ENCODE results near the gene VAV2. TPM values are rescaled to one million over a fixed set of nuclear protein-coding genes. Genes with fewer than 3 reads are reported as not detected.

VAV2 gene
- total RNA-seq, 1 experiment from 2014 or later = 28.0 TPM

DNA sequence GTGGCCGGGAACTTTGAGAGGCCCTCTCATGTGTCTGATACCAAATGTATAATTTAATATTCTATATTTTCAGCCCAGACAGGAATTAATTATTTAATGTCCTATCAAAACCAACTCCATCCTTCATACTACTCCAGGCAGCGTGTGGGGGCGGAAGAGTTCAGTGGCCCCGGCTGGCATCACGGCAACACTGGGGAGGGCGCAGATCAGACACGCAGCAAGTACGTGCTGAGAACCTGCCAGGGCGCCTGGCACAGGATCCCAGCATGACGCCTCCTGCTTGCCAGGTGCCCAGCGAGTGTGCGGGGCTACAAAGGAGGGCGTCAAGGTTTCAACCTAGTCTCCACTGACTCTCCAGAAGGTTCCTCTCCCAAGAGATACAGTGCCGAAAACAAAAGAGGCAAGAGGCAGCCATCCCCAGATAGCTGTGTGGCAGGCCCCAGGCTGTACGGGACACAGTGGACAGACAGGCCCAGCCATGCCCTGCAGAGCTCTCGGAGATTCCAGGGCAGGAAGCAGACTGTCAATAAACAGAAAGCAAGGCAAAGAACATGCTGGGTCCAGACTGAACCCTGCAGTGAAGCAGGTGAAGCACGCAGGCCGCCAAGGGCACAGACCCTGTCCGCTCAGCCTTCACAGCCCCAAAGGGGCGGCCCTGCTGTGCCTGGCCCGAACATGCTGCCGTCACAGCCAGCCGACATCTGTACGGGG is 110.3 kb downstream of the VAV2 start:
- Histone ChIP-seq H3K9me3 (replicated peaks) (no peaks in the 10 kb centered on the region), H3K4me3 (no peak overlapping the region), H3K36me3 (no peaks in the 10 kb centered on the region), H3K27me3 (no peaks in the 10 kb centered on the region), H3K4me1 (peaks cover 40% of the 10 kb centered on the region), H3K27ac (peak overlapping the region; percentile 43)
- no peak for DNase-seq

DNA sequence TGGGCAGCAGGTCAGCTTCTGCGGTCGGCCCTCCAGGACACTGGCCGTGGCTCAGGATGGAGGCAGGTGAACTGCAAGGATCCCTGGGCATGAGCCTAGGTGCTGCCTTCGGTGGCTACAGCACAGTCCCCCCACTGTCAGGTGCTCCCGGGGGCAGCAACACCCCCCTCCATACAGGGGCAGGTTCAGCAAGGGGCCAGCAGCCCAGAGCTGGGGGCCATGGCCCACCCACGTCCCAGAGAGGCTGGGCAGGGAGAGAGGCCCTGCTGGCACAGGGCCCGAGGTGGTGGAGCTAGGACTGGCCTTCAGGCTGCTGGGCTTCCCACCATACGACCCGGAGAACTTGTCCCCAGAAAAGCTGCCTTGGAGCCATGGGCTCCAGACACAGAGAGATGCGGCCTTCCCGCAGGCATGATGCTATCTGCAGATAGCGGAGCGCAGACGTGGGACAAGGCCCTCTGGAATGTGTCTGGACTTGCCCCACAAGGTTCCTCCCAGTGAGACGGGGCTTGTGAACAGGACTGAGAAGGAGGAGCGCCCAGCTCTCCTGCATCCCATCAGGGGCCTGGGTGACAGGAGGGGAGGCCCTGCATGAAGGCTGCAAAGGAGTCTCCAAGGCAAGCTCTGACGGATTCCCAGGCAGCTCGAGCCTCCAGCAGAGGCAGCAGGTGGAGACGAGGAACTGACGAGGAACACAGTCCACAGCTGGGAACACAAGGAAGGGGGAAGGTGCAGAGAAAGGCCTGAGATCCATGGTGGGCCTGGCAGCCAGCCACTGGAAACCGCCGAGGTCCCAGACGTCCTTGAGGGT is 111.1 kb downstream of the VAV2 start:
- peaks cover 34% of the 10 kb centered on the region for H3K4me1 ChIP-seq
- DNase-seq = peak; percentile 76 to 81
- H3K9me3 ChIP-seq (replicated peaks) = no peaks in the 10 kb centered on the region
- H3K27me3 ChIP-seq = no peaks in the 10 kb centered on the region
- no peak overlapping the region for H3K4me3 ChIP-seq
- no peaks in the 10 kb centered on the region for H3K36me3 ChIP-seq
- H3K27ac ChIP-seq = peak overlapping the region; percentile 43; the same call in 1 of the 2 replicates

DNA sequence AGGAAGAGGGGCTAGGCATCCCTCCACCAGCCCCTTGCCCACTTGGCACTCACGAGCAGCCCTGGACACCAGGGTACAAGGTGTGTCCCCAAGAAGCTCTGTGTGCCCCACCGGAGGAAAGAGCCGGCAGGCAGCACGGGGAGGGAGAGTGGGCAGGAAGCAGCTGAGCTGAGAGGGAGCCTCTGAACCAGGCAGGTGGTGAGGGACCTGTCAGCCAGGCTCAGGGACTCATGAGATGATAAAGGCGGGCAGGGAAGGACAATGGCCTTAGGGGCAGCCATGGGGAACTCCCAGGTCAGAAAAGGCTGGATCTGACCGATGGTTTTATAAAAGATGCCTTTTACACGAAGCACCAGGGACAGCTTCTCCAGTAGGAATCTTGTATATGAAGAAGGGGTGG is 112.0 kb downstream of the VAV2 start:
- DNase-seq = no peak
- no peaks in the 10 kb centered on the region for H3K27me3 ChIP-seq
- peaks cover 38% of the 10 kb centered on the region for H3K4me1 ChIP-seq
- no peaks in the 10 kb centered on the region for H3K36me3 ChIP-seq
- no peak overlapping the region for H3K4me3 ChIP-seq
- no peak overlapping the region for H3K27ac ChIP-seq
- H3K9me3 ChIP-seq (replicated peaks) = no peaks in the 10 kb centered on the region

DNA sequence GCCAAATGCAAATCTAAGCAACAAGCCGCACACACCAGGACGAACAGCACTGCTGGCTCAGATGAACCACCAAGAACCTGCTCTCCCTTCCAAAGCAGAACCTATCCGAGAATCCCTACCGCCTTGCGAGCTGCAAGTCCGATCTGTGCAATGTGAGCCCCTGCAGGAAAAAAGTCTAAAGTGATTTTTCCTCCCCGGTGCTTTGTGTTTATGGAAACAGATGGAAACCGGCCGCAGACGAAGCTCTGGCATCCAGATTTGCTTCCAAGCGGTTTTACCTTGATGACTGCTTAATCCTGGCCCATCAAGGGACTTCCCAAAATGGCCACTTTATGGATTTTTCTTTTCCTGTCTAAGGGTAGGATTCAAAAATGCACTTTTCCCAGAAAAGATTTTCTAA is 112.5 kb downstream of the VAV2 start:
- Histone ChIP-seq H3K4me1 (peaks cover 44% of the 10 kb centered on the region), H3K9me3 (replicated peaks) (no peaks in the 10 kb centered on the region), H3K36me3 (no peaks in the 10 kb centered on the region), H3K4me3 (no peak overlapping the region), H3K27ac (no peak overlapping the region), H3K27me3 (no peaks in the 10 kb centered on the region)
- no peak for DNase-seq

DNA sequence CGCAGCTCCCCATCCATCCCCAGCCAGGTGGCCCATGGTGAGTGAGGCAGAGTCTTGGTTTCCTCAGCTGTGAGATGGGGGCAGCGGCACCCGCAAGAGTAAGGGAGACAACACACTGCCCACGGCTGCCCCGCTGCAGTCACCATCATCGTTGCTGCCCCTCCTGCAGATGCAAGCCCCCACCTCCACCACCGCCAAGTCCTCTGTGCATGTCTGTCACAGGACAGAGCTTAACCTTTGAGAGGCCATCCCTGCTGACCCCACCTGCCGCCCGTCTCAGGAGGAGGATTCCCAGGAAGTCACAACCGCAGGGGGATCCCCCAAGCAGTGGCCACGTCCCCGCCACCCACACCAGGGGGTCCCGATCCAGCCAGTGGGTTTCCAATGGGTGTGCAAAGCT is 113.7 kb downstream of the VAV2 start:
- peaks cover 55% of the 10 kb centered on the region for H3K4me1 ChIP-seq

DNA sequence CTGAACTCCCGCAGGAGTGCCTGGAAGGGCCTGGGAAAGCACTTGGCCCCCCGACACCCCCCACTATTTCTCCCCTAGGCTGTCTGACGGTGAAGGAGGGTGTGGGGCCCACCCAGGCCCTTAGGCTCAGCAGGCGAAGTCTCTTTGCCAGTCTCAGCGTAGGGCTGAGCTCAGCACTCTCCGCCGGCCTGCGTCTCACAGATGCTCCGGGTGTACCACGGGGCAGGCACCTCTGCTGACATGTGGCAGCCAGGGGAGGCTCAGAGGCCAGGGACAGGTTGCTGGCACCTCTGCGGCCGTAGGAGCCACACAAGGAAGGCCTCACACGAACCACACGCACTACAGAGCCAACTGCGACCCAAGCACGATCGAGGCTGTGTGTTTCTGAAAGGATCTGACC is 114.2 kb downstream of the VAV2 start:
- H3K27ac ChIP-seq = no peak overlapping the region

More for the DNA sequence above, 113.7 kb downstream of the VAV2 start:
- DNase-seq = no peak
- Histone ChIP-seq H3K27me3 (no peaks in the 10 kb centered on the region), H3K4me3 (no peak overlapping the region), H3K27ac (no peak overlapping the region), H3K36me3 (no peaks in the 10 kb centered on the region), H3K9me3 (replicated peaks) (no peaks in the 10 kb centered on the region)

DNA sequence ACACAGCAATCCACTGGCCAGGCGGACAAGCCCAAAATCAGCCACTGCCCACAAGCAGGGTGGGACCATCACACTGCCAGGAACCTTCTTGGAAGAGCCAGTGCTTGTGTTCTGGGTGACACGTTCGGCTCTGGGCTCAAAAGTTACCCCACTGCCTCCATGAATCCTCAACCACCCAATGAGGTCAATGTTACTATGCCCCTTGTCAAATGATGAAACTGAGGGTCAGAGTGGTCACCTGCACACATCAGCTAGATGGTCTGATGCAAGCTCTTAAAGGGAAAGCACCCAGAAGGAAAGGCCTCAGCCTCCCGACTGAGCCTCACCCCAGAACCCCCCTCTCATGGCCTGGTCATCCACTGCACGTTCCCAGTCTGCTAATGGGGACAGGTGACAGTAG is 114.8 kb downstream of the VAV2 start:
- Histone ChIP-seq H3K27me3 (no peaks in the 10 kb centered on the region), H3K4me3 (no peak overlapping the region), H3K36me3 (no peaks in the 10 kb centered on the region), H3K27ac (no peak overlapping the region), H3K4me1 (peaks cover 54% of the 10 kb centered on the region), H3K9me3 (replicated peaks) (no peaks in the 10 kb centered on the region)
- no peak for DNase-seq

More for the DNA sequence above, 114.2 kb downstream of the VAV2 start:
- no peaks in the 10 kb centered on the region for H3K27me3 ChIP-seq
- no peaks in the 10 kb centered on the region for H3K9me3 ChIP-seq (replicated peaks)
- no peak overlapping the region for H3K4me3 ChIP-seq
- DNase-seq = no peak
- peaks cover 56% of the 10 kb centered on the region for H3K4me1 ChIP-seq
- H3K36me3 ChIP-seq = no peaks in the 10 kb centered on the region

DNA sequence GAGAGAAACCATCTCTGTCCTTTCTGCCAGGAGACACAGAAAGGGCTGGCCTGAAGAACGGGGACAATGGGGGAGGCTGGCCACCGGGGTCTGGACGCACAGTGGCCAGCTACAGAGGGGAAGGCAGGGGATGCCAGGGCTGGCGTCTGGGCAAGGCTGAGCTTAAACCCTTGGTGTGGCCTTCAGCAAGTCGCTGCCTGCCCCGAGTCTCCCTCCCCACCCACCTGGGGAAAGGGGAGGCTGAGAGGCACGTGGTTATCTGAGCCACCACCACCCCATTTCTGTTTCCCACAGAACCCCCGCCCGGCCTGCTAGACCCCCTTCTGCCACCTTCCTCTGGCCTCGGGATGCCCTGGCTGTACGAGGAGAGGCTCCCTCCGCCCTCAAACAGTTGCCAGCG is 115.3 kb downstream of the VAV2 start:
- H3K4me1 ChIP-seq = peaks cover 52% of the 10 kb centered on the region
- H3K27me3 ChIP-seq = no peaks in the 10 kb centered on the region
- DNase-seq = no peak
- H3K36me3 ChIP-seq = no peaks in the 10 kb centered on the region
- H3K4me3 ChIP-seq = no peak overlapping the region
- no peak overlapping the region for H3K27ac ChIP-seq
- no peaks in the 10 kb centered on the region for H3K9me3 ChIP-seq (replicated peaks)

DNA sequence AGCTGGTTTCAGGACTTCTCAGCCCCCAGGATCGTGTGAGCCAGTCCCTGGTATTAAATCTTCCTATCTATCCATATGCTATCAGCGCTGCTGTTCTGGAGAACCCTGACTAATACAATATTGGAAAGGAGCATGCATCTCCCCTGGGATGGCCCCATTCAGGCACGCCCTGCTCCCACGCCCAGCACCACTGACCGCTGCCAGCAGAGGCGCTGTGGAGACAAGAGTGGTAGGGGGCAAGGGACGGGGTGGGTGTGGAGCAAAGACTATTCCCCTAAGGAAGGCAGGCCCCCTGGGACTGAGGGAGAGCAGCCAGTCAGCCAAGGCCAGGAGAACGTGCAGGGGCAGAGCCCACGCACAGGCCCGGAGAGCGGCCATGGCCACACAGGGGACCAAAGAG is 116.0 kb downstream of the VAV2 start:
- Histone ChIP-seq H3K4me1 (peaks cover 45% of the 10 kb centered on the region), H3K9me3 (replicated peaks) (no peaks in the 10 kb centered on the region), H3K27me3 (no peaks in the 10 kb centered on the region), H3K36me3 (no peaks in the 10 kb centered on the region; the same call in 1 of the 2 replicates), H3K27ac (no peak overlapping the region), H3K4me3 (no peak overlapping the region)
- DNase-seq = no peak

DNA sequence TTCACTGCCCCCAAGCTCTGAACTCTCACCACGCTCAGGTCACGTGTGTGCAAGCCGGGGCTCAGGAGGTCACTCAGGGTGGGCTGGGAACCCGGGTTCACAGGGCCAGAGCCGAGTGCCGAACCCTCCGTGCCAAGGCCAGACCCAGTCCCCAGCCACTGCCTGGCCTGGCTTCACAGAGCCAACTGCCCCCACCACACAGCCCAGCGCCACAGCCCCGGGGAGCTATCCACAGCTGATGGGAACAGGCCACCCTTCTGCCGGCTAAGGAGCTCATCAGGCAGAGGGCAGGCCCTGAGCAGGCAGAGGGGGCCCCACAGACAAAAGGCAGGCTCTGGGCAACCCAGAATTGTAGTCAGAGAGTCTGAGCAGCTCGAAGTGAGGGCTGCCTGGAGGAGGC is 117.0 kb downstream of the VAV2 start:
- DNase-seq = no peak
- H3K4me1 ChIP-seq = peaks cover 35% of the 10 kb centered on the region

DNA sequence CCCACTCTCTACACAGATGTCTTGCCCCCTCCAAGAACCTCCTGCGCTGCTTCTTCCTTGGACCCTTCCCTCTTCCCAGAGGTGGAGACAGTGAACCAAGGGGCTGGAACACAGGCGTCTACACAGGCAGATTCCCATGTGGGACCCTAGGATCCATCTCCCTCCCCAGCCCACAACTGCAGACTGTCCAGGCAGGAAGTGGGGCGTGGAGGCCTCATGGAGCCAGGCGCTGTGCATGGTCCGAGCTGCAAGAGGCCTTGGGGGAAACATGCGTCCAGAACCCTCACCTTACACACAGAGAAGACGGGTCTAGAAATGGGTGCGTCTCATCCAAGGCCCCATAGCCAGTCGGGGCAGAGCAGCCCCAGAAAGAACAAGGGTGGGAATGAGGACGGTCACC is 117.5 kb downstream of the VAV2 start:
- no peak for DNase-seq
- H3K4me3 ChIP-seq = no peak overlapping the region
- peak overlapping the region; percentile 94 for H3K27ac ChIP-seq
- H3K4me1 ChIP-seq = peaks cover 32% of the 10 kb centered on the region
- H3K9me3 ChIP-seq (replicated peaks) = no peaks in the 10 kb centered on the region
- no peaks in the 10 kb centered on the region for H3K27me3 ChIP-seq
- no peaks in the 10 kb centered on the region; the same call in 1 of the 2 replicates for H3K36me3 ChIP-seq

More for the DNA sequence above, 117.0 kb downstream of the VAV2 start:
- H3K9me3 ChIP-seq (replicated peaks) = no peaks in the 10 kb centered on the region
- H3K27ac ChIP-seq = peak overlapping the region; percentile 94
- no peaks in the 10 kb centered on the region; the same call in 1 of the 2 replicates for H3K36me3 ChIP-seq
- H3K4me3 ChIP-seq = no peak overlapping the region
- H3K27me3 ChIP-seq = no peaks in the 10 kb centered on the region

DNA sequence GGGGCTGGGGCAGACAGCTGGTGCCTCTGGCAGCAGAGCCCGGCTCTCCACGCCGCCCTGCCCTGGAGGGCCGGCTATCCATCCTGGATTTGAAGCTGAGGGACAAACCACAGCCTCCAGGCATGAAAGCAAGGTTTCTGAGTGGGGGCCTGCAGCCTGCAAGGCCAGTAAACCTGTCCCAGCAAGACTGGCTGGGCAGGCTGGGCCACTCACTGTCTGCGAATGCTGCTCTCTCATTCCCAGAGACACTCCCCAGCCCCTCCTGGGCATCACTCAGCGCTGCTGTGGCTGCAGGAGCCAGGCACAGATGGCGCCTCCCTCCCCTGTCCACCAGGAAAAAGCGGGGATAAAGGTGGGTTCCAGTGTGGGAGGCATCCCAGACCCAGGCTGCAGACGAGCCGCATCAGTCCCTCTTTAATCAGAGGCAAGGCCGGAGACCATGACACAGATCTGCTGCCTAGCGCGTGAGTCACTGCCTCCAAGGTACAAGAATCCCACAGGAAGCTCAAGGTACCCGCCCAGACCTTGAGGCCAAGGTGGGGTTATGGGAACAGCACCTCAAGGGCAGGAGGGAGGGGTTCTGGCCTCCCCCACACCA is 118.0 kb downstream of the VAV2 start:
- H3K27ac ChIP-seq = peak overlapping the region; percentile 94
- no peaks in the 10 kb centered on the region for H3K27me3 ChIP-seq
- DNase-seq = peak; percentile 90
- peaks cover 32% of the 10 kb centered on the region for H3K4me1 ChIP-seq
- no peaks in the 10 kb centered on the region; the same call in 1 of the 2 replicates for H3K36me3 ChIP-seq
- H3K9me3 ChIP-seq (replicated peaks) = no peaks in the 10 kb centered on the region
- peak overlapping the region; percentile 3 for H3K4me3 ChIP-seq

DNA sequence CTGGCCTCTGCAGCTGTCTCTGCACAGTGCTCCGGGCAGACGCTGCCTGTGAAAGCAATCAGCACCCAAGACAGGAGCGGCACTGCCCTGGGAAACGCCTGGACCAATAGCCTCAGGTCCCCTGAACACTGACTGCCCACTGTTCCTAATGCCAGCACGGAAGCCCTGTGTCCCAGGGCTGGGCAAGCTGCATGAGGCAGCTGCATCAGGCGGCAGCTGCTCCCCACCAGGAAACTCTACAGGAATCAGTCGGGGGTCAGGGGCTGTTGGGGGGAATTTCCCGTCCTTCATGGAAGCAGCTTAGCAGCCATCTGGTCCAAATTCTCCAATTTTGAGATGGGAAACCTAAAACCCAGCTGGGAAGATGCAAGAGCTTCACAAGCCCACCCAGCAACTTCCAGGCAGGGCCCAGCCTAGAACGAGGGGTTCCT is 118.6 kb downstream of the VAV2 start:
- Histone ChIP-seq H3K4me1 (peaks cover 32% of the 10 kb centered on the region), H3K4me3 (peak overlapping the region; percentile 3), H3K9me3 (replicated peaks) (no peaks in the 10 kb centered on the region), H3K27ac (peak overlapping the region; percentile 94), H3K27me3 (no peaks in the 10 kb centered on the region), H3K36me3 (no peaks in the 10 kb centered on the region; the same call in 1 of the 2 replicates)
- DNase-seq = peak; percentile 92 to 96

DNA sequence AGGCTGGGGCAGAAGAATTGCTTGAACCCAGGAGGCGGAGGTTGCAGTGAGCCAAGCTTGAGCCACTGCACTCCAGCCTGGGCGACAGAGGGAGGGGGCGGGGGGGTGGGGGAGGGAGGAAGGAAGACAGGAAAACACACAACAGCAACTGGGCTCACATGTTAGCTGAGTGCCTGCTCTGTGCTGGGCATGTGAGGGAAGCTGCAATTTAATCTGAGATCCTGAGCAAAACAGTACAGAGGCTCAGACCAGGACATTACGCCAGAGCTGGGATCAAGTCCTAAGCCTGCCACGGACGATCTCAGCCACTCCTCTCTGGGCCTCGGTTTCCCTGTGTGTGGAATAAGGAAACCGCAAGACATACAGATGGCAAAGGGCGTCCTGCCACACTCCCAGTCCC is 119.1 kb downstream of the VAV2 start:
- Histone ChIP-seq H3K4me1 (peaks cover 32% of the 10 kb centered on the region), H3K27me3 (no peaks in the 10 kb centered on the region), H3K4me3 (peak overlapping the region; percentile 3), H3K27ac (peak overlapping the region; percentile 94), H3K9me3 (replicated peaks) (no peaks in the 10 kb centered on the region), H3K36me3 (no peaks in the 10 kb centered on the region; the same call in 1 of the 2 replicates)
- no peak for DNase-seq

All from SJCRH30 (cell line).